Astrocyte (in vitro differentiated cells and primary cell): ENCODE data around the gene BRF1.

ENCODE experiments used
- EZH2 ChIP-seq: IDR thresholded peaks from 2 replicates; pipeline ENCODE4 v1.6.1; 2012; ENCODE audit warnings: mild to moderate bottlenecking, low read length, inconsistent platforms; ENCODE audit not compliant: insufficient read depth
- TF ChIP-seq, protein P1 (sequence below): IDR thresholded peaks from 2 replicates; pipeline ENCODE4 v1.5.1; 2011; ENCODE audit warnings: low read depth, mild to moderate bottlenecking, inconsistent platforms, low read length, moderate library complexity; ENCODE audit not compliant: insufficient read depth

DNA sequence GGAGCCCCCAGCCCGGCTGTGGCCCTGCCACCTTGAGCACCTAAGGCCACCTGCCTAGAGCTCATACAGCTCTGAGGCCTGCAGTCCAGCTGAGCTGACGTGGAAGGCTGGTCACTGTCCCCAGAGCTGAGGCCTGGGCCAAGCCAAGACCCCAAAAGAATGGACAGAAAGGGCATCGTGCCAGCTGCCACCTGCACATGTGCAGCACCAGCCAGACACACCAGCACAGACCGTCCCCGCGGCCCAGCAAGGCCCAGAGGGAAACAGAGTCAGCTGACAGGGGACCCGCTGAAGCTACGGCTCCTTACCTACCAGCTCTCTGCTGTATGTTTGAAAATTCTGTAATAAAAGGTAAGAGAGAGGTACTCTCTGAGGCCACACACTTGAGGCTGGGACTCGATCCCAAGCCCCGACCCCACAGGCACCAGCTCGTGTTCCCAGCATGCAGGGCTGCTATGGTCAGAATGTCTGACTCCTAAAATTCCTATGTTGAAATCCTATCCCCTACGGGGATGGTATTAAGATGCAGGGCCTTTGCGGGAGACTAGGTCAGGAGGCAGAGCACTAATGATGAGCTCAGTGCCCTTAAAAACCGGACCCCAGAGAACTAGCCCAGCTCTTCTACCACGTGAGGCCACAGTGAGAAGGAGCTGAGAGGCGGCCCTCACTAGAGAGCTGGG, 25.4 kb downstream of the BRF1 start:
- no peak for TF ChIP-seq EZH2
- TF ChIP-seq, protein P1, sequence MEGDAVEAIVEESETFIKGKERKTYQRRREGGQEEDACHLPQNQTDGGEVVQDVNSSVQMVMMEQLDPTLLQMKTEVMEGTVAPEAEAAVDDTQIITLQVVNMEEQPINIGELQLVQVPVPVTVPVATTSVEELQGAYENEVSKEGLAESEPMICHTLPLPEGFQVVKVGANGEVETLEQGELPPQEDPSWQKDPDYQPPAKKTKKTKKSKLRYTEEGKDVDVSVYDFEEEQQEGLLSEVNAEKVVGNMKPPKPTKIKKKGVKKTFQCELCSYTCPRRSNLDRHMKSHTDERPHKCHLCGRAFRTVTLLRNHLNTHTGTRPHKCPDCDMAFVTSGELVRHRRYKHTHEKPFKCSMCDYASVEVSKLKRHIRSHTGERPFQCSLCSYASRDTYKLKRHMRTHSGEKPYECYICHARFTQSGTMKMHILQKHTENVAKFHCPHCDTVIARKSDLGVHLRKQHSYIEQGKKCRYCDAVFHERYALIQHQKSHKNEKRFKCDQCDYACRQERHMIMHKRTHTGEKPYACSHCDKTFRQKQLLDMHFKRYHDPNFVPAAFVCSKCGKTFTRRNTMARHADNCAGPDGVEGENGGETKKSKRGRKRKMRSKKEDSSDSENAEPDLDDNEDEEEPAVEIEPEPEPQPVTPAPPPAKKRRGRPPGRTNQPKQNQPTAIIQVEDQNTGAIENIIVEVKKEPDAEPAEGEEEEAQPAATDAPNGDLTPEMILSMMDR, result no peak
